Vagina (tissue), 2 donors: ENCODE results near the gene CHCHD1. TPM values are rescaled to one million over a fixed set of nuclear protein-coding genes. Genes with fewer than 3 reads are reported as not detected.

ENCODE experiments used
- DNase-seq, 2 donors: peaks; one replicate each; pipeline ENCODE4 v3.0.0-alpha.2; 2017; ENCODE audit errors: extremely low spot score in 2 of 2
- H3K27ac ChIP-seq: fragments of 200-600 bp; sonication (generic); one replicate; pipeline ENCODE4 v1.5.1; 2019
- H3K27me3 ChIP-seq: fragments of 200-600 bp; sonication (generic); one replicate; pipeline ENCODE4 v1.5.1; 2019
- H3K36me3 ChIP-seq, 2 donors: fragments of 200-600 bp; sonication (generic); one replicate each; pipeline ENCODE4 v1.5.1; 2017 to 2019
- H3K4me1 ChIP-seq: fragments of 200-600 bp; sonication (generic); one replicate; pipeline ENCODE4 v1.5.1; 2019
- H3K4me3 ChIP-seq, 2 donors: fragments of 200-600 bp; sonication (generic); 1 replicate in 1 of 2; 2 replicates in 1 of 2; pipeline ENCODE4 v1.5.1; 2016 to 2019
- H3K9me3 ChIP-seq: fragments of 200-600 bp; sonication (generic); one replicate; pipeline ENCODE4 v1.5.1; 2019
- POLR2A ChIP-seq, 2 donors: fragments of 450-650 bp; IDR thresholded peaks; one replicate each; pipeline ENCODE4 v1.6.1; 2017; ENCODE audit warnings: antibody characterized with exemption in 2 of 2, mild to moderate bottlenecking in 2 of 2, moderate library complexity in 2 of 2
- POLR2AphosphoS5 ChIP-seq, 2 donors: sonication (generic); formaldehyde crosslinking; IDR thresholded peaks; one replicate each; pipeline ENCODE4 v1.9.0; 2017; ENCODE audit warnings: antibody characterized with exemption in 2 of 2, mild to moderate bottlenecking in 2 of 2, low read depth in 1 of 2; ENCODE audit not compliant: insufficient read depth in 1 of 2
- intact Hi-C: fragments of 100-400 bp; cut with DNase I; formaldehyde crosslinking; loops from one replicate; pipeline ENCODE4 v1.15.1; 2023
- total RNA-seq: library from RNA; depleted of rRNA; stranded (reverse); fragments of >200 nt; gene quantifications from one replicate; pipeline ENCODE4 v1.2.3, GENCODE V29; 2016
- TF ChIP-seq, protein P1 (sequence below), 3 experiments: fragments of 450-650 bp in 2 of 3; fragments of 200-600 bp in 1 of 3; sonication (generic) in 1 of 3; IDR thresholded peaks; one replicate each; pipeline ENCODE4 v1.5.1; 2017 to 2019; ENCODE audit warnings: antibody characterized with exemption in 3 of 3, mild to moderate bottlenecking in 2 of 3, moderate library complexity in 2 of 3

Gene CHCHD1
- total RNA-seq, 1 donor from 2014 or later = 19.6 TPM

DNA sequence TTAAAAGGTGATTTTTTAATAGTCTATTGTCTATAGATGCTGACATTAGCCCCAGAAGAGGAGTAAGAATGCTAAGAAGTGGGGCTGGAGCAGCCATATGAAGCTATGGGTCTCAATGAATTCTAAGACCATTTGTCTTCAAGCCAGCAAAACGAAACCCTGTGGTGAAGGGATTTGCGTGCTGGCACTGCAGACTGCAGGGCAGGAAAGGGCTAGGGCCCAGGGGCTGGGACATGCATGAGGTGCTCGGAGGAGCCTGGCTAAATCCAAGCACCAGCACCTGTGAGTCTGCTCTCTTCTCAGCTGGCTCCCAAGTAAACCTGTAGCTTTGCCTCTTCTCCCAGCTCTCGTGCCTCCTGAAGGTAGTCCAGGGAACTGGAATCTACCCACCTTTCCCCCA is 30.8 kb downstream of the CHCHD1 start:
- no peak for DNase-seq
- peaks cover 38% of the 10 kb centered on the region for H3K4me1 ChIP-seq
- TF ChIP-seq POLR2AphosphoS5 (IDR thresholded peaks at IDR 0.05; ENCODE audit: insufficient read depth in 1 of 2, low read depth in 1 of 2) = no peak
- TF ChIP-seq, protein P1, sequence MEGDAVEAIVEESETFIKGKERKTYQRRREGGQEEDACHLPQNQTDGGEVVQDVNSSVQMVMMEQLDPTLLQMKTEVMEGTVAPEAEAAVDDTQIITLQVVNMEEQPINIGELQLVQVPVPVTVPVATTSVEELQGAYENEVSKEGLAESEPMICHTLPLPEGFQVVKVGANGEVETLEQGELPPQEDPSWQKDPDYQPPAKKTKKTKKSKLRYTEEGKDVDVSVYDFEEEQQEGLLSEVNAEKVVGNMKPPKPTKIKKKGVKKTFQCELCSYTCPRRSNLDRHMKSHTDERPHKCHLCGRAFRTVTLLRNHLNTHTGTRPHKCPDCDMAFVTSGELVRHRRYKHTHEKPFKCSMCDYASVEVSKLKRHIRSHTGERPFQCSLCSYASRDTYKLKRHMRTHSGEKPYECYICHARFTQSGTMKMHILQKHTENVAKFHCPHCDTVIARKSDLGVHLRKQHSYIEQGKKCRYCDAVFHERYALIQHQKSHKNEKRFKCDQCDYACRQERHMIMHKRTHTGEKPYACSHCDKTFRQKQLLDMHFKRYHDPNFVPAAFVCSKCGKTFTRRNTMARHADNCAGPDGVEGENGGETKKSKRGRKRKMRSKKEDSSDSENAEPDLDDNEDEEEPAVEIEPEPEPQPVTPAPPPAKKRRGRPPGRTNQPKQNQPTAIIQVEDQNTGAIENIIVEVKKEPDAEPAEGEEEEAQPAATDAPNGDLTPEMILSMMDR (IDR thresholded peaks at IDR 0.05) = no peak
- no peak for TF ChIP-seq POLR2A (IDR thresholded peaks at IDR 0.05)
- no peaks in the 10 kb centered on the region for H3K9me3 ChIP-seq
- no peaks in the 10 kb centered on the region for H3K27me3 ChIP-seq
- H3K36me3 ChIP-seq = peaks cover 0 to 30% of the 10 kb centered on the region in 2 donors
- peak overlapping the region; percentile 60 for H3K27ac ChIP-seq
- H3K4me3 ChIP-seq = no peak overlapping the region
- intact Hi-C loops = no loop called here

DNA sequence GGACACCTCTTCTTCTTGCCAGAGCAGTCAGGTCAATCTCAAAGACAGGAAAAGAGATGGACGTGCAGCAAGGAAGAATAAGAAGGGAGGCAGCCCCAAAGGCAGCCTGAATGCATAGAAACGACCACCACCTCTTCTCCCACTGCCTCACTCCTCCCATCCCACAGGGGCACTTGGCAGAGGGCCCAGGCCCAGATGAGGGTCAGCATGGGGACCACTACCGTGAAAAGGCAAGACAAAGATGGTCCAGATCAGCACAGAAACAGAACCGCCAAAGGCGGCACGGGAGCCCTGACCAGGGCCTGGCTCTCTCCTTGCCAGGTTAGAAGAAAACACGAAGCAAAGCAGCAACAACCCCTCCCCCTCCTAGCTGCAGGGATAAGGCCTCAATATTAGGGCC is 31.5 kb downstream of the CHCHD1 start:
- DNase-seq = no peak
- H3K9me3 ChIP-seq = no peaks in the 10 kb centered on the region
- no peak overlapping the region for H3K27ac ChIP-seq
- no peak overlapping the region for H3K4me3 ChIP-seq
- peaks cover 40% of the 10 kb centered on the region for H3K4me1 ChIP-seq
- intact Hi-C loops = no loop called here
- peaks cover 0 to 23% of the 10 kb centered on the region in 2 donors for H3K36me3 ChIP-seq
- no peaks in the 10 kb centered on the region for H3K27me3 ChIP-seq
- TF ChIP-seq POLR2AphosphoS5 (IDR thresholded peaks at IDR 0.05; ENCODE audit: insufficient read depth in 1 of 2, low read depth in 1 of 2) (no peak), POLR2A (IDR thresholded peaks at IDR 0.05) (no peak)
- TF ChIP-seq, protein P1 (IDR thresholded peaks at IDR 0.05) = no peak

DNA sequence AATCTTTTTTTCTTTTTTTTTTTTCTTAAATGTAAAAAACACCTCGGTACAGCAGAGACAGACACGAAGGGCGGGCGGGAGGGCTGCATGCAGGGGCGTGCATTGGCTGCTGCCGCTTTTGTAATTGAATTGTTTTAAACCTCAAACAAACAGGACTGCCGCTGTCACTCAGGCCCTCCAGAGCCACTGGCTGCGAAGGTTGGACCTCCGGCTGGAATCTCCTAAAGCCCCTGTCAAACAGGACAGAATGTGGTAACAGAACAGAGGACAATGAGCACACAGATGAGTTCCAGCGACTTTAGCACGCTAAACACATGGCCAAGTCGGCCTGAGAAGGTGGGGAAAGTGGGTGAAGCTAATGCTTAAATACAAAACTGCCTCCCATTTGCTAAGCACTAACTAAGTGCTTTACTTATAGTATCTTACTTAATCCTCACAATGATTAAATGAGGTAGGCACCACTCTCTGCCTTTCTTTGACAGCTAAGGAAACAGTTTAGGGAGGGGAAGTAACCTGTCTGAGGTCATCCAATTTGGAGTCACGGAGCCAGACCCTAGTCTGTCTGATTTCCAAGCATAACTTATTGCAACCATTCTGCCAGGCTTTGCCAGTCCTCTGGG is 32.5 kb downstream of the CHCHD1 start:
- intact Hi-C loops = no loop called here
- Histone ChIP-seq H3K36me3 (peaks cover 1 to 20% of the 10 kb centered on the region in 2 donors), H3K4me1 (peaks cover 50% of the 10 kb centered on the region), H3K27ac (no peak overlapping the region), H3K4me3 (no peak overlapping the region), H3K9me3 (no peaks in the 10 kb centered on the region), H3K27me3 (no peaks in the 10 kb centered on the region)
- no peak for DNase-seq
- TF ChIP-seq POLR2AphosphoS5 (IDR thresholded peaks at IDR 0.05; ENCODE audit: insufficient read depth in 1 of 2, low read depth in 1 of 2) (no peak), POLR2A (IDR thresholded peaks at IDR 0.05) (no peak)
- TF ChIP-seq, protein P1 (IDR thresholded peaks at IDR 0.05) = no peak

DNA sequence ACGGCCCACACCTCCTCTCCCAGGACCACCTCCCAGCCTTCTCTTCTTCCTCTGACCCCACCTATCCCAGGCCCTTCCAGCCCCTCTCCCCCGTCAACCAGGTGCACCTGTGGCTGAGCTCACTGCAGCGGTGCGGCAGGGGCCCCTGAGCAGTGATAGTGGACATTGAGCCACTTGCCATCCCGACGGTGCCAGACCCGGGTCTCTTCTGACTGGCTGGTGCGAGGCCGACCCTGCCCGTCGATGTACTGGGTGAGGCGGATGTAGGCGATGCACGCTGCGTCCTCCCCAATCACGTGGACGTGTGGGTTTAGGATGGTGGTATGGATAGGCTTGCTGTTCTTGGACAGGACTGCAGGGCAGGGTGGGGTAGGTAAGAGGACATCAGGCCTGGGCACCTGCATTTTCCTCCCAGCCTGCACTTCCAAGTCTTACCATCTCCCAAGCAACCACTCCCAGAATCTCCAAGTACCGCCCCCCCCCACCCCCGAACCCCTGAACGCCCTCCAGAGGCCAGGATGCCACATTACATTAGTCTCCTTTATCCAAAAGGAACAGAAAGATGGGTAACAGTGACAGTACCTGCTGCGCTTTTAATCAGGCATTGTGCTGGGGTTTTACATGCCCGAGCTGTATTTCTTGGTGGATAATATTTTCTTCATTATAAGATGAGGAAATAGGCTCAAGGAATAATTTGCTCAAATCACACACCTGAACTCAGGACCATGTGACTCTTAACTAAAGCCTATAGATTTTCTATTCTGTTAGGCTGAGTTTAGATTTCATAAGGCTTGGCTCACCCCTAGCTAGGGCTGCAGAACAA is 33.3 kb downstream of the CHCHD1 start:
- H3K9me3 ChIP-seq = no peaks in the 10 kb centered on the region
- no peak overlapping the region for H3K27ac ChIP-seq
- no peak for TF ChIP-seq POLR2AphosphoS5 (IDR thresholded peaks at IDR 0.05; ENCODE audit: insufficient read depth in 1 of 2, low read depth in 1 of 2)
- TF ChIP-seq POLR2A (IDR thresholded peaks at IDR 0.05) = no peak
- TF ChIP-seq, protein P1 (IDR thresholded peaks at IDR 0.05) = no peak
- peaks cover 4 to 20% of the 10 kb centered on the region in 2 donors for H3K36me3 ChIP-seq
- H3K4me1 ChIP-seq = peaks cover 53% of the 10 kb centered on the region
- no peak overlapping the region for H3K4me3 ChIP-seq
- intact Hi-C loops = no loop called here
- H3K27me3 ChIP-seq = no peaks in the 10 kb centered on the region
- no peak for DNase-seq

DNA sequence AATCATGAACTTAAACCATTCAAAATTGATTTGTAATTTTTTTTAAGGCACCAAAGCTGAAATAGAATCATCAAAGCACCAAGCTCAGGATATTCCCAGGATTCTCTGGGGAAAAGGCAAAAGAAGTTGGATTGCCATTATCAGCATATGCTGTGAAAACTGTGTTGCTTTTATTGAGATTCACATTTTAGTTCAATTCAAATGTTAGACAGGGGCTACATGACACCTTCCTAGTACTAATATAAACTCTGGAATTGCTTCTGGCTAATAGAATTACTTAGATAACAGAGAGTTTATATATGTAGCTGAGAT is 33.8 kb downstream of the CHCHD1 start:
- Histone ChIP-seq H3K4me3 (no peak overlapping the region), H3K27ac (no peak overlapping the region), H3K36me3 (peaks cover 4 to 20% of the 10 kb centered on the region in 2 donors), H3K4me1 (peaks cover 48% of the 10 kb centered on the region), H3K9me3 (no peaks in the 10 kb centered on the region), H3K27me3 (no peaks in the 10 kb centered on the region)
- no peak for DNase-seq
- intact Hi-C loops = no loop called here
- TF ChIP-seq, protein P1 (IDR thresholded peaks at IDR 0.05) = no peak
